WERI-Rb-1 (cell line): ENCODE results near the gene NDST4.

Experiments
- DNase-seq: peaks from one replicate; pipeline ENCODE4 v3.0.0-alpha.2; 2020
- H3K27ac ChIP-seq: fragments of 250-450 bp; sonication (Bioruptor Pico); 2 replicates; pipeline ENCODE4 v1.5.1; 2020; ENCODE audit warnings: mild to moderate bottlenecking, moderate library complexity
- H3K27me3 ChIP-seq: fragments of 250-450 bp; sonication (Bioruptor Pico); 2 replicates; pipeline ENCODE4 v1.5.1; 2021; ENCODE audit warnings: mild to moderate bottlenecking, low read depth, moderate library complexity; ENCODE audit not compliant: insufficient read depth, severe bottlenecking
- H3K36me3 ChIP-seq: fragments of 250-450 bp; sonication (Bioruptor Pico); 2 replicates; pipeline ENCODE4 v1.5.1; 2020; ENCODE audit warnings: mild to moderate bottlenecking, moderate library complexity
- H3K4me3 ChIP-seq: 2 replicates; pipeline ENCODE4 v1.5.1; 2011; ENCODE audit warnings: low read depth, mild to moderate bottlenecking, control low read depth, low read length
- H3K9me3 ChIP-seq: fragments of 250-450 bp; sonication (Bioruptor Pico); 2 replicates; pipeline ENCODE4 v1.5.1; 2021; ENCODE audit warnings: mild to moderate bottlenecking, moderate library complexity; ENCODE audit not compliant: severe bottlenecking
- CTCF ChIP-seq: IDR thresholded peaks from 2 replicates; pipeline ENCODE4 v1.5.1; 2011; ENCODE audit warnings: low read depth, mild to moderate bottlenecking, control low read depth, inconsistent platforms, low read length

The NDST4 gene

GRCh38 chr4:115119804-115120352, 6.5 kb upstream of the NDST4 start:
- Histone ChIP-seq H3K4me3 (no peak overlapping the region), H3K27ac (no peak overlapping the region), H3K9me3 (no peaks in the 10 kb centered on the region), H3K36me3 (no peaks in the 10 kb centered on the region), H3K27me3 (no peaks in the 10 kb centered on the region)
- TF ChIP-seq CTCF = no peak
- no peak for DNase-seq

- Histone ChIP-seq H3K9me3 (no peaks in the 10 kb centered on the region), H3K27me3 (no peaks in the 10 kb centered on the region), H3K27ac (no peak overlapping the region), H3K36me3 (no peaks in the 10 kb centered on the region), H3K4me3 (no peak overlapping the region)
- no peak for DNase-seq
- TF ChIP-seq CTCF = no peak
These were observed 4.2 kb upstream of the NDST4 start for GRCh38 chr4:115117651-115118050.

GRCh38 chr4:115110191-115111181, 2.9 kb downstream of the NDST4 start:
- TF ChIP-seq CTCF = no peak
- Histone ChIP-seq H3K4me3 (no peak overlapping the region), H3K36me3 (no peaks in the 10 kb centered on the region), H3K27ac (no peak overlapping the region), H3K27me3 (no peaks in the 10 kb centered on the region), H3K9me3 (no peaks in the 10 kb centered on the region)
- no peak for DNase-seq

GRCh38 chr4:115108850-115109249, 4.6 kb downstream of the NDST4 start:
- Histone ChIP-seq H3K36me3 (no peaks in the 10 kb centered on the region), H3K9me3 (no peaks in the 10 kb centered on the region), H3K27me3 (no peaks in the 10 kb centered on the region), H3K4me3 (no peak overlapping the region), H3K27ac (no peak overlapping the region)
- no peak for DNase-seq
- no peak for TF ChIP-seq CTCF

- TF ChIP-seq CTCF = no peak
- H3K27me3 ChIP-seq = no peaks in the 10 kb centered on the region
- no peaks in the 10 kb centered on the region for H3K9me3 ChIP-seq
- no peak overlapping the region for H3K27ac ChIP-seq
- H3K4me3 ChIP-seq = no peak overlapping the region
- no peaks in the 10 kb centered on the region for H3K36me3 ChIP-seq
- no peak for DNase-seq
These were observed 6.0 kb downstream of the NDST4 start for GRCh38 chr4:115107411-115107810.
